HL-60 (cell line): ENCODE results near the gene POLR1A.
"Not testable (repeated sequence)": the region's sequence is repeated elsewhere in the genome, so short reads cannot be mapped to it uniquely, and the experiment has no call there.

ENCODE experiments used
- DNase-seq, 2 experiments: peaks; one replicate each; pipeline ENCODE4 v3.0.0-alpha.2; 2010 to 2020; ENCODE audit warnings: low read depth in 1 of 2, low spot score in 1 of 2
- H3K27ac ChIP-seq: fragments of 250-450 bp; sonication (Bioruptor Pico); replicated peaks from 2 replicates; pipeline ENCODE4 v1.5.1; 2020; ENCODE audit warnings: mild to moderate bottlenecking, moderate library complexity
- H3K27me3 ChIP-seq: fragments of 250-450 bp; sonication (Bioruptor Pico); 2 replicates; pipeline ENCODE4 v1.5.1; 2021; ENCODE audit warnings: mild to moderate bottlenecking, moderate library complexity; ENCODE audit not compliant: insufficient read depth, poor library complexity, severe bottlenecking
- H3K4me3 ChIP-seq: replicated peaks from 2 replicates; pipeline ENCODE4 v1.5.1; 2011; ENCODE audit warnings: mild to moderate bottlenecking, control low read depth, low read length; ENCODE audit not compliant: insufficient read depth
- GABPA ChIP-seq: IDR thresholded peaks from 2 replicates; pipeline ENCODE4 v1.6.1; 2012; ENCODE audit warnings: low read depth
- POLR2AphosphoS5 ChIP-seq: IDR thresholded peaks from 2 replicates; pipeline ENCODE4 v1.6.1; 2012; ENCODE audit warnings: low read depth
- REST ChIP-seq: IDR thresholded peaks from 2 replicates; pipeline ENCODE4 v1.6.1; 2012; ENCODE audit warnings: low read depth; ENCODE audit not compliant: insufficient replicate concordance
- SPI1 ChIP-seq: IDR thresholded peaks from 2 replicates; pipeline ENCODE4 v1.6.1; 2012; ENCODE audit warnings: low read depth, mild to moderate bottlenecking, borderline replicate concordance
- TF ChIP-seq, protein P1 (sequence below): IDR thresholded peaks from one replicate; pipeline ENCODE4 v1.5.1; 2011; ENCODE audit warnings: low read length, control low read depth, inconsistent platforms; ENCODE audit not compliant: insufficient read depth

The POLR1A gene

GRCh38 chr2:85992611-85993010 lies 113.1 kb downstream of the POLR1A start:
- Histone ChIP-seq H3K27ac (no peak overlapping the region), H3K4me3 (no peak overlapping the region)

GRCh38 chr2:85992053-85992452 lies 113.6 kb downstream of the POLR1A start:
- H3K27me3 ChIP-seq, H3K27ac ChIP-seq, DNase-seq, H3K4me3 ChIP-seq: not testable (repeated sequence)

More at GRCh38 chr2:85992611-85993010, 113.1 kb downstream of the POLR1A start:
- TF ChIP-seq SPI1 (no peak), GABPA (no peak), REST (no peak), POLR2AphosphoS5 (no peak)
- TF ChIP-seq, protein P1, sequence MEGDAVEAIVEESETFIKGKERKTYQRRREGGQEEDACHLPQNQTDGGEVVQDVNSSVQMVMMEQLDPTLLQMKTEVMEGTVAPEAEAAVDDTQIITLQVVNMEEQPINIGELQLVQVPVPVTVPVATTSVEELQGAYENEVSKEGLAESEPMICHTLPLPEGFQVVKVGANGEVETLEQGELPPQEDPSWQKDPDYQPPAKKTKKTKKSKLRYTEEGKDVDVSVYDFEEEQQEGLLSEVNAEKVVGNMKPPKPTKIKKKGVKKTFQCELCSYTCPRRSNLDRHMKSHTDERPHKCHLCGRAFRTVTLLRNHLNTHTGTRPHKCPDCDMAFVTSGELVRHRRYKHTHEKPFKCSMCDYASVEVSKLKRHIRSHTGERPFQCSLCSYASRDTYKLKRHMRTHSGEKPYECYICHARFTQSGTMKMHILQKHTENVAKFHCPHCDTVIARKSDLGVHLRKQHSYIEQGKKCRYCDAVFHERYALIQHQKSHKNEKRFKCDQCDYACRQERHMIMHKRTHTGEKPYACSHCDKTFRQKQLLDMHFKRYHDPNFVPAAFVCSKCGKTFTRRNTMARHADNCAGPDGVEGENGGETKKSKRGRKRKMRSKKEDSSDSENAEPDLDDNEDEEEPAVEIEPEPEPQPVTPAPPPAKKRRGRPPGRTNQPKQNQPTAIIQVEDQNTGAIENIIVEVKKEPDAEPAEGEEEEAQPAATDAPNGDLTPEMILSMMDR, result no peak
- no peaks in the 10 kb centered on the region for H3K27me3 ChIP-seq
- no peak for DNase-seq

DNA sequence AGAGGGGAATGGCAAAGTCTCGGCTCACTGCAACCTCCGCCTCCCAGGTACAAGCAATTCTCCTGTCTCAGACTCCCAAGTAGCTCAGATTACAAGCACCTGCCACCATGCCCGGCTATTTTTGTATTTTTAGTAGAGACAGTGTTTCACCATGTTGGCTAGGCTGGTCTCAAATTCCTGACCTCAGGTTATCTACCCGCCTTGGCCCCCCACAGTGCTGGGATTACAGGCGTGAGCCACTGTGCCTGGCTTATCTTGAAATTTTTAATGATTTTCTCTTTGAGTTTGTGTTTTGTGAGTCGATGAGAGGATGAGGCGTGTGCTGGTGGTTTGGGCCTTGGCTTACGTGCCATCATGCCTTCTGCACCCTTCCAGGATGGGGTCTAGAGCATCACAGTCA lies 115.6 kb downstream of the POLR1A start:
- TF ChIP-seq REST, result no peak
- no peak for TF ChIP-seq GABPA
- TF ChIP-seq, protein P1, result no peak
- TF ChIP-seq SPI1, result no peak

DNA sequence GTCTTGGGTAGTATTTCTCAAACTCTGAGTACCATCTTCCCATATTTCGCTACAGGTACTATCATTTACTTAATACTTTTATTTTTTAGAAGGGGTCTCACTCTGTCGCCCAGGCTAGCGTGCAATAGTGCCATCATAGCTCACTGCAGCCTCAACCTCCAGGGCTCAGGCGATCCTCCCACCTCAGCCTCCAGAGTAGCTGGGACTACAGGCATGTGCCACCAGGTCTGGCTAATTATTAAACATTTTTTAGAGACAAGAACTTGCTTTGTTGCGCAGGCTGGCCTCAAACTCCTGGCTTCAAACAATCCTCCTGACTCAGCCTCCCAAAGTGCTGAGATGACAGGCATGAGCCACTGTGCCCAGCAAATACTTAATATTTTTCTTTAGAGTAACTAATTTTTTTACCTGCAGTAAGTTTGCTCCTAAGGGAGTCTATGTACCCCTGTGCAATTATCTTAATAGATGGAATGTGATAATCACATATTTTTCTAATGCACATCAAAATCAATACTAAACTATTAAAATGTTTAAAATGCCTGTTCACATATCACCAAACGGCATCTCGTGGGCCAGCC lies 116.3 kb downstream of the POLR1A start:
- TF ChIP-seq POLR2AphosphoS5, result no peak
- TF ChIP-seq GABPA, result no peak
- TF ChIP-seq REST, result no peak
- TF ChIP-seq, protein P1, result no peak
- no peak for TF ChIP-seq SPI1
- no peak overlapping the region for H3K27ac ChIP-seq
- no peak for DNase-seq
- H3K27me3 ChIP-seq, result no peaks in the 10 kb centered on the region
- no peak overlapping the region for H3K4me3 ChIP-seq

More for the DNA sequence above, 115.6 kb downstream of the POLR1A start:
- Histone ChIP-seq H3K27me3 (no peaks in the 10 kb centered on the region), H3K27ac (no peak overlapping the region), H3K4me3 (no peak overlapping the region)
- DNase-seq, result no peak
